CD4-positive, alpha-beta T cell (primary cell): Measurements from ENCODE around the gene AUNIP. TPM values are rescaled to one million over a fixed set of nuclear protein-coding genes. Genes with fewer than 3 reads are reported as not detected.

Experiments used
- ATAC-seq: fragments of 200-7000 bp; cut with Tn5 transposase; one replicate; pipeline ENCODE4 v1.10.0; 2022; ENCODE audit warnings: mild to moderate bottlenecking; ENCODE audit not compliant: poor library complexity
- CTCF ChIA-PET: fragments of 350-600 bp; sonication (Branson Sonifier 250); formaldehyde crosslinking; loops from one replicate; lab custom pipeline; 2021; ENCODE audit warnings: antibody characterized with exemption, inconsistent platforms; lab: Charles Lee
- POLR2A ChIA-PET: fragments of 350-600 bp; sonication (Branson Sonifier 250); formaldehyde crosslinking; loops from one replicate; lab custom pipeline; 2021; ENCODE audit warnings: antibody characterized with exemption, inconsistent platforms; lab: Charles Lee
- DNase-seq, 14 experiments: peaks; one replicate each; pipeline ENCODE4 v3.0.0-alpha.2; 2013 to 2020; ENCODE audit warnings: mixed read lengths in 2 of 14
- H3K27ac ChIP-seq, 2 donors: one replicate each; pipeline versions ENCODE4 v1.5.1 to v1.7.0; 2013; ENCODE audit warnings: low read length in 2 of 2, low read depth in 1 of 2, mild to moderate bottlenecking in 1 of 2
- H3K27me3 ChIP-seq, 2 experiments: 1 replicate in 1 of 2; 2 replicates in 1 of 2; pipeline versions ENCODE4 v1.6.1 to v1.7.0; 2013; ENCODE audit warnings: low read length in 2 of 2, control low read depth in 1 of 2, mild to moderate bottlenecking in 1 of 2, moderate library complexity in 1 of 2; ENCODE audit not compliant: insufficient read depth in 2 of 2, control insufficient read depth in 1 of 2
- H3K36me3 ChIP-seq: one replicate; pipeline ENCODE4 v1.6.1; 2013; ENCODE audit warnings: low read length, control low read depth; ENCODE audit not compliant: insufficient read depth
- H3K4me1 ChIP-seq: one replicate; pipeline ENCODE4 v1.6.1; 2013; ENCODE audit warnings: low read length, control low read depth; ENCODE audit not compliant: insufficient read depth
- H3K4me3 ChIP-seq: one replicate; pipeline ENCODE4 v1.5.1; 2013; ENCODE audit warnings: mild to moderate bottlenecking, low read length, moderate library complexity
- H3K9me3 ChIP-seq, 2 experiments: 1 replicate in 1 of 2; 2 replicates in 1 of 2; pipeline versions ENCODE4 v1.6.1 to v1.7.0; 2013; ENCODE audit warnings: low read length in 2 of 2, mild to moderate bottlenecking in 2 of 2, control low read depth in 1 of 2, moderate library complexity in 1 of 2; ENCODE audit not compliant: control insufficient read depth in 1 of 2, insufficient read depth in 1 of 2
- H3K27ac Mint-ChIP-seq: one replicate; pipeline ENCODE4 v1.8.0; 2020; ENCODE audit warnings: mixed read lengths
- H3K27me3 Mint-ChIP-seq: one replicate; pipeline ENCODE4 v1.8.0; 2021; ENCODE audit warnings: mixed read lengths
- H3K36me3 Mint-ChIP-seq: one replicate; pipeline ENCODE4 v1.8.0; 2021; ENCODE audit warnings: low read depth, mixed read lengths
- H3K4me1 Mint-ChIP-seq: one replicate; pipeline ENCODE4 v1.8.0; 2021; ENCODE audit warnings: low read depth, mixed read lengths
- H3K4me3 Mint-ChIP-seq: one replicate; pipeline ENCODE4 v1.8.0; 2020; ENCODE audit warnings: mild to moderate bottlenecking, mixed read lengths
- H3K9me3 Mint-ChIP-seq: one replicate; pipeline ENCODE4 v1.8.0; 2020; ENCODE audit warnings: mixed read lengths
- intact Hi-C, 2 experiments: fragments of 100-400 bp; cut with DNase I in 1 of 2; cut with micrococcal nuclease in 1 of 2; formaldehyde crosslinking; loops; one replicate each; pipeline versions ENCODE4 v1.15.1 to v1.9.0; 2023 to 2025; cut with DNase I, micrococcal nuclease
- total RNA-seq, 174 experiments: library from RNA in 2 of 174; stranded (reverse) in 2 of 174; gene quantifications; one replicate each; pipeline ENCODE4 v1.2.3 and lab custom pipeline; 2021 to 2026
- TF ChIP-seq, protein P1 (sequence below): fragments of 200-600 bp; IDR thresholded peaks from one replicate; pipeline ENCODE4 v1.8.0; 2022; ENCODE audit warnings: antibody characterized with exemption, mild to moderate bottlenecking

The AUNIP gene
- total RNA-seq, 2 experiments from 2014 or later: not detected

DNA sequence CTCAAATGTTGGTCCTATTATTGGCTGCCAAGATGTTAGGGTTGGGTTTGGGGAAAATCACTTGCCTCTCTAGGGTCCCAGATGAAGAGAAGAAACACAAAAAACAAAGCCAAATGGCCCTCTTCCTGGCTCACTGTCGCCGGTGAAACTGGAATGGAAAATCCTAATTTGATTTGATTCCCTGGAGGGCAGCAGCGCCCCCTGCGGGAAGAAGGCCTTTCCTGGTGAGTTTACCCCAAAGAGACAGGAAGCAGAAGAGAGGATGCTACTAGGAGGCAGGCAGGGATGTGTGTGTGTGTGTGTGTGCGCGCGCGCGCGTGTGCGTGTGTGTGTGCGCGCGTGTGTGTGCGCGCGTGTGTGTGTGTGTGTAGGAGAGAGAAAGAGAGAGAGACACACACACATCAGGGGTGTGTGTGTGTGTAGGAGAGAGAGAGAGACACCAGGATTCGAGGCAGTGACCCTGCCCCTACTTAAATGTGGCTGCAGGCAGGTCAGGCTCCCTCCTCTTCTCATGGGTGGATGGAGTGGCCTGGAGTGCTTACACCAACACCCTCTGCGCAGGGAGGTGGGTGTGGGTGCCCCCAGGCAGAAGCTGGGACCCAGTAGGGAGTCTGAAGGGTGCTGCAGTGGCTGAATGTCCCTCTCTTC, 62.3 kb downstream of the AUNIP start:
- no peaks in the 10 kb centered on the region for H3K27me3 ChIP-seq
- no peaks in the 10 kb centered on the region for H3K9me3 Mint-ChIP-seq
- ATAC-seq (peak; percentile 65), DNase-seq (peak; percentile 75 to 92 (median 82))
- peaks cover under 1% of the 10 kb centered on the region for H3K36me3 ChIP-seq
- H3K4me3 ChIP-seq: no peak overlapping the region
- H3K4me1 ChIP-seq: peaks cover 67% of the 10 kb centered on the region
- no peaks in the 10 kb centered on the region for H3K9me3 ChIP-seq
- intact Hi-C loops: loop anchor here (1.0 to 5.0 kb wide), 7 partner anchors 22 to 255 kb away; partner anchors contain the start of gene LDLRAP1 (in 1 of the 2)
- POLR2A ChIA-PET: interaction anchor here (0.7 to 6.5 kb wide), 8 partner anchors 22 to 231 kb away, joined by 3 to 44 read pairs (median 4); no protein-coding TSS in a partner anchor
- H3K27ac Mint-ChIP-seq: peak overlapping the region; percentile 89
- H3K27me3 Mint-ChIP-seq: no peaks in the 10 kb centered on the region
- CTCF ChIA-PET: interaction anchor here (1.2 to 2.0 kb wide), 6 partner anchors 10 to 188 kb away, joined by 3 to 10 read pairs (median 4); no protein-coding TSS in a partner anchor
- peak overlapping the region; percentile 44 to 47 for H3K27ac ChIP-seq
- peak overlapping the region; percentile 85 for H3K4me3 Mint-ChIP-seq
- peaks cover 6% of the 10 kb centered on the region for H3K36me3 Mint-ChIP-seq
- H3K4me1 Mint-ChIP-seq: peaks cover 67% of the 10 kb centered on the region
- TF ChIP-seq, protein P1, sequence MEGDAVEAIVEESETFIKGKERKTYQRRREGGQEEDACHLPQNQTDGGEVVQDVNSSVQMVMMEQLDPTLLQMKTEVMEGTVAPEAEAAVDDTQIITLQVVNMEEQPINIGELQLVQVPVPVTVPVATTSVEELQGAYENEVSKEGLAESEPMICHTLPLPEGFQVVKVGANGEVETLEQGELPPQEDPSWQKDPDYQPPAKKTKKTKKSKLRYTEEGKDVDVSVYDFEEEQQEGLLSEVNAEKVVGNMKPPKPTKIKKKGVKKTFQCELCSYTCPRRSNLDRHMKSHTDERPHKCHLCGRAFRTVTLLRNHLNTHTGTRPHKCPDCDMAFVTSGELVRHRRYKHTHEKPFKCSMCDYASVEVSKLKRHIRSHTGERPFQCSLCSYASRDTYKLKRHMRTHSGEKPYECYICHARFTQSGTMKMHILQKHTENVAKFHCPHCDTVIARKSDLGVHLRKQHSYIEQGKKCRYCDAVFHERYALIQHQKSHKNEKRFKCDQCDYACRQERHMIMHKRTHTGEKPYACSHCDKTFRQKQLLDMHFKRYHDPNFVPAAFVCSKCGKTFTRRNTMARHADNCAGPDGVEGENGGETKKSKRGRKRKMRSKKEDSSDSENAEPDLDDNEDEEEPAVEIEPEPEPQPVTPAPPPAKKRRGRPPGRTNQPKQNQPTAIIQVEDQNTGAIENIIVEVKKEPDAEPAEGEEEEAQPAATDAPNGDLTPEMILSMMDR: peak; percentile 75

DNA sequence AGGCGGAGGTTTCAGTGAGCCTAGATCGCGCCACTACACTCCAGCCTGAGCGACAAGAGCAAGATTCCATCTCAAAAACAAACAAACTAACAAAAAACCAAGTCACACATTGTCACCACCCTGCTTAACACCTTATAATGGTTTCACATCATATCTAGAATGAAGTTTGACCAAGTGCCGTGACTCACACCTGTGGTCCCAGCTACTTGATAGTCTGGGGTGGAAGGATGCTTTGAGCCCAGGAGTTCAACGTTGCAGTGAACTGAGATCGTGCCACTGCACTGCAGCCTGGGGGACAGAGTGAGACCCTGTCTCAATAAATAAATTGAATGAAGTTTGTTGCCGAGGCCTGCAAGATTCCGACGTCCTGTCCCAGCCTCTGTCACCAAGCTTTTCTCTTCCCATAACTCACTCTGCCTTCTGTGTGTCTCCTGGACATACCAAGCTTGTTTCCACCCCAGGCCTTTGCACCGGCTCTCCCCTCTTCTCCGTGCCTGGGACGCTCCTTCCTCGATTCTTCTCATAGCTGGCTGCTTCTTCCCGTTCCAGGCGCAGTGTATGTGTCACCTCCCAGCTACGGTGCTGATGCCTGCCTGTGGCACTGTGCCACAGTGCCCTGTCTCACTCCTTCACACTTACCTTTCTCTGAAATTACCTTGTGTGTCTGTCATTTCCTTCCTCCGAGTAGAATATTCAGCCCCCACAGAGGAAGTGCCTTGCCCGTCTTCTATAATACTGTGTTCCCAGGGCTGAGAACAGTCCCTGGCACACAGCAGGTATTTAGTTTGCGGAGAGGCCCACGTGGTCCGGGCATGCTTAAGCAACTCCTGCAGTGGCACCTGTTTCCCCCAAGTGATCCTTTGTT, 63.1 kb downstream of the AUNIP start:
- H3K27ac Mint-ChIP-seq: peak overlapping the region; percentile 89
- intact Hi-C loops: loop anchor here (1.0 to 5.0 kb wide), 8 partner anchors 21 to 254 kb away; partner anchors contain the start of gene LDLRAP1 (in 1 of the 2)
- H3K9me3 ChIP-seq: no peaks in the 10 kb centered on the region

More for the DNA sequence above, 63.1 kb downstream of the AUNIP start:
- peaks cover 14% of the 10 kb centered on the region for H3K36me3 Mint-ChIP-seq
- H3K4me1 Mint-ChIP-seq: peaks cover 61% of the 10 kb centered on the region
- Histone ChIP-seq H3K27me3 (no peaks in the 10 kb centered on the region), H3K4me3 (no peak overlapping the region), H3K36me3 (peaks cover 3% of the 10 kb centered on the region), H3K4me1 (peaks cover 59% of the 10 kb centered on the region), H3K27ac (peak overlapping the region; percentile 41 to 47)
- H3K27me3 Mint-ChIP-seq: no peaks in the 10 kb centered on the region
- TF ChIP-seq, protein P1: no peak
- ATAC-seq: peak; percentile 80
- CTCF ChIA-PET: interaction anchor here (0.9 to 2.0 kb wide), 6 partner anchors 9 to 188 kb away, joined by 3 to 8 read pairs (median 3); no protein-coding TSS in a partner anchor
- H3K4me3 Mint-ChIP-seq: peak overlapping the region; percentile 85
- DNase-seq: peak in 10 of 14 experiments; percentile 24 to 81 (median 62)
- POLR2A ChIA-PET: interaction anchor here (0.6 to 1.8 kb wide), 5 partner anchors 9 to 230 kb away, joined by 3 to 16 read pairs (median 4); no protein-coding TSS in a partner anchor
- no peaks in the 10 kb centered on the region for H3K9me3 Mint-ChIP-seq
